NCI-H1436 (cell line): ENCODE data around the gene SSBP3.
"Not testable (repeated sequence)": the region's sequence is repeated elsewhere in the genome, so short reads cannot be mapped to it uniquely, and the experiment has no call there.

Source experiments
- DNase-seq: peaks from one replicate; lab custom pipeline; 2025; lab: John Stamatoyannopoulos, UW

The SSBP3 gene

DNA sequence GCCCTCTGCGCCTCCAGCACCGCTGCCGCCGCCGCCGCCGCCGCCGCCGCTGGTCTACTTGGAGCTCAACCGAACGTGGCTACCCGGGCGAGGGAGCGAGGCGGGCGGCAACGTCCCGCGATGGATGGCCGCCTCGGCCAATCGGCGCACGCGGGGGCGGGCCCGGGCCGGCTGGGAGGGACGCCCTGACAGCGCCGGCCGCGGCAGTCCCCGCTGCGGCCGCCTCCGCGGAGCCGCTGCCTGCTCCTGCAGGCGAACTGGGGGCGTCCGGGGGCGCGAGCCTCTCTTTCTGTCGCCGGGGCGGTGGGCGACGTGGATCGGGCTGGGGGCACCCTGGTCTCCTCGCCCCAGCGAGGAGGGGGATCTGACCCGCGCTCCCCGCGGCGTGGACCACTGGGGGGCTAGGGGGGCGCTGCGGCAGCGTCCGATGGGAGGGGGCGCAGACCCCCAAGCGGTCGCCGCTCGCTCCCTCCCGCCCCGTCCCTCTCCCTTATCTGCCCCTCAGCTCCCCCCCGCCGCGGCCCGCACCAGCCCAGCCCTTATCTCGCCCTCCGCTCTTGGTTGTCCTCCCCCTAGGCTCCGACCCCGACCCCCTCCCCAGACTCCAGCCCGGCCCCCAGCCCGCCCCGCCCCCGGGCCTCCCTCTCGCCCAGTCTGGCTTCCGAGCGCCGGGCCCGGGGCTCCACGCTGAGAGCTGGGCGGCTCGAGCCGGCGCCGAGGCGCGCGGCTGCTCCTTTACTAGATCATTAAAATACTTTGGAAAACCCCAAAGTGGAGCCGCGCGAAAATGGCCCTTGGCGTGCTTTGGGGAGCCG lies at the start of gene SSBP3:
TSS of gene SSBP3 (minus strand) at position 56 of the 815 bp plus-strand sequence.
- DNase-seq = peak; percentile 87

DNA sequence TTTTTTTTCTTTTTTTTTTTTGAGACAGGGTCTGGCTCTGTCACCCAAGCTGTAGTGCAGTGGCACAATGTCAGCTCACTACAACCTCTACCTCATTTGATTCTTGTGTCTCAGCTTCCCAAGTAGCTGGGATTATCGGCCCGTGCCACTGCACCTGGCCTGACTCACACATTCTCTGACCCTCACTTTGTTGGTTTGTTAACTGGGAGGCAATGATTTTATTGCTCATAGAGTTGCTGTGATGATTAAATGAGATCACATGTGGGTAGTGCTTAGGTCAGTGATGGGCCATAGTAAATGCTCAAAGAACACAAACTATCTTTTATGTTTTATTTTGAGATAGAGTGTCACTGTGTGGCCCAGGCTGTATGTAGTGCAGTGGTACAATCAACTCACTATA lies 47.3 kb upstream of the SSBP3 start:
- no peak for DNase-seq

DNA sequence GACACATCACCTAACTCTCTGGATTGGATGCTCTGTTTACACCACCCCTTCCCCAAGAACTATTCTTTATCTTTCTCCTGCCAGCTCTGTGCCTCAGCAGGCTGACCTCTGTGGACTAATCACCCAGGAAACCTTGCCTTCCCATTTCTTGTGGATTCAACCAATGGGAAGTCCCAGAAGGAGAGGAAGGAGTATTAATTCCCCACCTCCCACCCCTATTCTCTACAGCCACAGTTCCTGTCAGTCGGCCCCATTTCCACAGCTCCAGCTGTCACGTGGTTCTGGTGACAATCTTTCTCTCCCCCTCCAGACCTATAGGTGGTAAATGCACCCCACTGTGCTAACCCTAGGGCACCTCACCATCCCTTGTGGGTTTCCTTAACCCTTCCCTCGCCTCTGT lies 46.8 kb upstream of the SSBP3 start:
- DNase-seq = no peak

- not testable (repeated sequence) for DNase-seq
Measured at GRCh38 chr1:54449431-54449830, 43.2 kb upstream of the SSBP3 start.

- not testable (repeated sequence) for DNase-seq
Measured at GRCh38 chr1:54448801-54449200, 42.6 kb upstream of the SSBP3 start.

- DNase-seq = not testable (repeated sequence)
Measured at GRCh38 chr1:54447081-54447480, 40.9 kb upstream of the SSBP3 start.

DNA sequence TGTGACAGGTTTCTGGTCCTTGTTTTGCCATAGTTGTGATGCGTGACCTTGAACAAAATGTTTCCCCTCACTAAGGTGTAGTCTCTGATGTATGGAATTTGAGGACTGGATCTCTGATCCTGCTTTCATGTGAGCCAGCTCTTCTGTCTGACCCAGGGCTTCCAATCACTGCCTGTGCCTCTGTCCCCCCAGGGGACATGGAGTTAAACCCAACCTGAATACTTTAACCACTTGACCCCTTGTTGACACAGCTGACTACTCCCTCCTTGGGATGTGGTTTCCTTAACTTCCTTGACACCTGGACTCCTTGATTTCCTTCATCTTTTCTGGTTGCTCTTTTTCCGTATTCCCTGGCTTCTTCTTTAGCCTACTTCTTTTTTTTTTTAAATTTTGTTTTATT lies 36.0 kb upstream of the SSBP3 start:
- no peak for DNase-seq

DNA sequence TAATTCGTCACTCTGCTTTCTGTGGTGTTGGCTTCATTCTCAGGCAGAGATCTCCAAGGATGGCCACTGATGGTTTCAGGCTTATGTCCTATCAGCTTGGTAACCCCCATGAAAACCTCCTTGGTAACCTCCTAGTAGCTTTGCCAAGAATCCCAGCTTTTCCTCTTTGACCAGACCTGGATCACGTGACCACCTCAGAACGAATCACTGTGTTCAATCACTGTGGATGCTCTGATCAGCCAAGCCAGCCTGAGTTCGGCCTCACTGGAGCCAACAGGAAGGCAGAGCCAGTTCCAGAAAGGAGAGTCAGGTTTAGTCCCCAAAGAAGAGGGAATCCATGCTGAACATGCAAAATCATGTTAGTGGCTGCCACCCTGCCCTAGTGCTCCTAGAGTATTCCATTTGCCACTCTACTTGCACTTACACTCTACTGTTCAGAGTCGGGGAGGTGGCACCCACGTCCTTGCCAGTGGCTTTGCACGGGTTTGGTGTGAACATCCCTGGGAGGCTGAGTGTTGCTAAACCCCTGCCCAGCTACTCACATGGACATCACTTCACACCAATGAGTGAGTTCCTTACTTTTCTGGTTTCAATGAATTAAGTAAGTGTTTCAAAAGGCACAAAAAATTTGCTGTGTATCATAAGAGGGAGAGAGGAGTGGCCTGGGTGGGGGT lies 33.5 kb upstream of the SSBP3 start:
- no peak for DNase-seq

DNA sequence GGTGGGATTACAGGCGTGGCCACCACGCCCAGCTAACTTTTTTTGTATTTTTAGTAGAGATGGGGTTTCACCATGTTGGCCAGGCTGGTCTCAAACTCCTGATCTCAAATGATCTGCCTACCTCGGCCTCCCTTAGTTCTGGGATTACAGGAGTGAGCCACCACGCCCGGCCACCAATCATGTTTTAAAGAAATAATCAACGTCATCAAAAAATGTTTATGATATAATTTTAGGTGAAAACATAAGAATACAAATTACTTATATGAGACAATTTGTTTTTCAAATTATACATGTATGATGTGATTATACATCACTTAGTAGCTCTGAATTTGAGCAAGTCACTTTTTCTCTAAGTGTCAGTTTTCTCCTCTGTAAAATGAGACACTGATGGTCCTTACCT lies 31.6 kb upstream of the SSBP3 start:
- no peak for DNase-seq

DNA sequence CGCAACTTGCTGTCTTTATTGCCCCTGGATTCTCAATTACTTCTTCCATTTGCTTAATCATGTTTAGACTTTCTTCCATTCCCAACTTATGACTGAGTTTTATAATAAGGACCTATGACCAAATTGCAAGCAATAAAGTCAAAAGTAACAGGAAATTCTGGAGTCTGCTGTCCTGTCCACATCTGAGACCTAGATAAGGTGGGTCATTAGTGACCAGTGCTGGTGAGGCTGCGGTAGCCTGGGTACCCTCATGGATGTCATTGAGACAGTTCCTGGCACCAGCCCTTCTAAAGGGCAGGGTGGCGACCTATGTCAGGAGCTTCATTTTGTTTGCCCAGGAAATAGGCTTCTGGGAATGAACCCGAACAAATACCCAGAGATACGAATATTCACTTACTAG lies 30.6 kb upstream of the SSBP3 start:
- no peak for DNase-seq

GRCh38 chr1:54429838-54430237 lies 23.6 kb upstream of the SSBP3 start:
- no peak for DNase-seq

- no peak for DNase-seq
Measured at GRCh38 chr1:54428837-54429518, 22.8 kb upstream of the SSBP3 start.

DNA sequence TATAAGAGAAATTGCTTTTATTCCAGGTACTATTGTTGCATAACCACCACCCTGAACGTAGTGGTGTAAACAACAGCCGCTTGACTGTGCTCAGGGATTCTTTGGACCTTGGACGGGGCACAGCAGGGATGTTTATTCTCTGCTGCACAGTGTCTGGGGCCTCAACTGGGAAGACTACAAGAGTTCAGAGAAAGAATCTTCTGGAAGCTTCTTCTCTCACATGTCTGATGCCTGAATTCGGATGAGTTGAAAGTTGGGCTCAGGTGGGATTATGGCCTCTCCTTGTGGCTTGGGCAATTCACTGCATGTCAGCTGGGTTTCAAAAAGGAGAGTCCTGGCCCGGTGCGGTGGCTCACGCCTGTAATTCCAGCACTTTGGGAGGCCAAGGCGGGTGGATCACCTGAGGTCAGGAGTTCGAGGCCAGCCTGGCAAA lies 19.0 kb upstream of the SSBP3 start:
- no peak for DNase-seq

DNA sequence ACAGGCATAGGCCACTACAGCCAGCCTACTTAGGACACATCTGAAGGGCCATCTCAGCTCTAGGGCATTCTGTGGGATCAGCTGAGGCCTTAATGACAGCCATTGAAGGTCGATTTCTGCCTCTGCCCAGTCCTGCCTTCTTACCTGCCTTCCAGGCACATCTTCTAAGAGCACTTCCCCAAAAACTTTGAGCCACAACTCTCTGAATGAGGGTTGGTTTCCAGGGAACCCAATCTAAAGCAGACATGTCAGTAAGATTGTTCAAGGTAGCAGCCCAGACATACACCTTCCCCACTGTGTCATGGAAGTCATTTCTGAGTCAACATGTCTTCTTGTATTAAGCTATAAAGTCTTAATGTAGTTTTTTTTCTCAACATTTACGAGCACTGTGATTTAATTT lies 18.2 kb upstream of the SSBP3 start:
- DNase-seq = no peak

GRCh38 chr1:54421101-54421504 lies 14.9 kb upstream of the SSBP3 start:
- no peak for DNase-seq

DNA sequence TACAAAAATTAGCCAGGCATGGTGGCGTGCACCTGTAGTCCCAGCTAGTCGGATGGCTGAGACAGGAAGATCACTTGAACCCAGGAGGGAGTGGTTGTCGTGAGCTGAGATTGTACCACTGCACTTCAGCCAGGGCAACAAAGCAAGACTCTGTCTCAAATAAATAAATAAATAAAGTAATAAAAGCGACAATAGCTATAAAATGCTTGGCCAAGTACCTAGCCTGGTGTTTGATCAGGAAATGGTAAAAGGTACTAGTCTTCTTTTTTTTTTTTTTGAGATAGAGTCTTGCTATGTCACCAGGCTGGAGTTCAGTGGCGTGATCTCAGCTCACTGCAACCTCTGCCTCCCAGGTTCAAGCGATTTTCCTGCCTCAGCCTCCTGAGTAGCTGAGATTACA lies 12.4 kb upstream of the SSBP3 start:
- DNase-seq = not testable (repeated sequence)

- no peak for DNase-seq
Measured at GRCh38 chr1:54417123-54417522, 10.9 kb upstream of the SSBP3 start.

DNA sequence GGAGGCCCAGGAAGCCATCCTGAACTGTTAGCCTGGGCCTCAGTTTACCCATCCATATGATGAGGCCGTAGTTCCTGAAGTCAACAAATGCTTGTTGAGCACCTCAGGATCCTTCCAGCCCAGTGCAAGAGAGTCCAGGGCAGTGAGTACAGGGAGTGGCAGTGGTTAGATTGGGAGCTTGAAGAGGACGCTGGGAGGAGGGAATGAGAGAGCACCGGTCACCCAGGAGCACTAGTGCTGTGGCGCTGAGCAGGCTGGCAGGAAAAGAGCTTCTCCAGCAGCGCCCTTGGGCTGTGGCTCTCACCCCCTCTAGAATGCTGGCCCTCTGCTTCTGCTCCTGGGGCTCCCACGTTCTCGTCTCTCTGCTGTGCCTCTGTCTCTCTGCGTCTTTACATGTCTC lies 10.2 kb upstream of the SSBP3 start:
- no peak for DNase-seq

GRCh38 chr1:54415991-54416390 lies 9.8 kb upstream of the SSBP3 start:
- DNase-seq = no peak

DNA sequence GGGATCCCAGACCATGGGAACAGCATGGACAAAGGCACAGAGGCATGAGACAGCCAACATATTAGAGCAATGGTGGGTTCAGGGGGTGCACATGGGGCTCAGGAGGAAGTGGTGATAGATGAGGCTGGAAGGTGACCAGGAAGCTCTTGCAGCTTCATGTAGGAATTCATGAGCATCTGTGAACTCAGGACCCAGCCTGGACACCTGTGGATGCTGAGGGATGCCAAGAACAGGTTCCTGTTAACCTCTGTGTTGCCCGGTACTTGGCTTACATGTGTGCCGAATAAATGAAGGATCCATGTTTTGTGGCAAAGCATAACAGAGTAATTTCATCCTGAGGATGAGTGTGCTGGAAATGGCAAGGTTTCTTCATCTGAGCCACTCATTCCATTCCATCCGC lies 9.3 kb upstream of the SSBP3 start:
- no peak for DNase-seq

- DNase-seq = no peak
Measured at GRCh38 chr1:54413732-54414131, 7.5 kb upstream of the SSBP3 start.

GRCh38 chr1:54413295-54413694 lies 7.1 kb upstream of the SSBP3 start:
- no peak for DNase-seq

DNA sequence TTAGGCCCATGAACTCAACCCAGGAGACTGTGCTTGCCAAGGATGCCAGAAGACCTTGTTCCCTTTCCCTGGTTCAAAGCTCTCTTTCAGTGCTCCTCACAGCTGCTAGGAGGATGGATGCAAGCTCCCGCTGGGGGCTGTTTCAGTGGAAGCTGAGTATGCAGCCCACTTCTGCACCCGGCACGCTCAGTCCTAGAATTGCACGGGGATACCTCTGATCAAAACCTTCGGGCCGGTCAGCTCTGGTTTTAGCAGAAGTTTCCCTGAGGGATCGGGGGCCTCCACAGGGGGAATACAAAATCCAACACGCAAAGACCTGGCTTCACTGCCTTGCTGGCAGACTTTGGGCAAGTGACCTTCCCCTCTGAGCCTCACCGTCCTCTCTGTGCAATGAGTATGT lies 4.2 kb upstream of the SSBP3 start:
- DNase-seq = no peak
